Smooth muscle cell (in vitro differentiated cells): ENCODE data around the gene PRDM1. TPM values are rescaled to one million over a fixed set of nuclear protein-coding genes. Genes with fewer than 3 reads are reported as not detected.

Experiments
- DNase-seq: peaks from one replicate; lab custom pipeline; 2025; ENCODE audit not compliant: unreplicated experiment; lab: John Stamatoyannopoulos, UW
- H2AFZ ChIP-seq: fragments of 200-600 bp; sonication (generic); 2 replicates; pipeline ENCODE4 v1.6.0; 2016; ENCODE audit warnings: antibody characterized with exemption, low read depth, mild to moderate bottlenecking
- H3F3A ChIP-seq: fragments of 200-600 bp; sonication (generic); 2 replicates; pipeline ENCODE4 v1.6.0; 2017; ENCODE audit warnings: antibody characterized with exemption, low read depth
- H3K27ac ChIP-seq: fragments of 200-600 bp; sonication (generic); 2 replicates; pipeline ENCODE4 v1.5.1; 2016; ENCODE audit warnings: low read depth, mild to moderate bottlenecking
- H3K27me3 ChIP-seq: fragments of 200-600 bp; sonication (generic); 2 replicates; pipeline ENCODE4 v1.6.1; 2016; ENCODE audit warnings: low read depth, mild to moderate bottlenecking
- H3K36me3 ChIP-seq: fragments of 200-600 bp; sonication (generic); 2 replicates; pipeline ENCODE4 v1.5.1; 2016; ENCODE audit warnings: low read depth
- H3K4me1 ChIP-seq: fragments of 200-600 bp; sonication (generic); 2 replicates; pipeline ENCODE4 v1.5.1; 2016; ENCODE audit warnings: low read depth
- H3K4me2 ChIP-seq: fragments of 200-600 bp; sonication (generic); 2 replicates; pipeline ENCODE4 v1.6.0; 2016; ENCODE audit warnings: mild to moderate bottlenecking
- H3K4me3 ChIP-seq: fragments of 200-600 bp; sonication (generic); 2 replicates; pipeline ENCODE4 v1.5.1; 2016; ENCODE audit warnings: mild to moderate bottlenecking
- H3K79me2 ChIP-seq: fragments of 200-600 bp; sonication (generic); 2 replicates; pipeline ENCODE4 v1.6.0; 2016; ENCODE audit warnings: low read depth, mild to moderate bottlenecking
- H3K9ac ChIP-seq: fragments of 200-600 bp; sonication (generic); 2 replicates; pipeline ENCODE4 v1.6.0; 2016; ENCODE audit warnings: low read depth
- H3K9me3 ChIP-seq: fragments of 200-600 bp; sonication (generic); replicated peaks from 2 replicates; pipeline ENCODE4 v1.5.1; 2016; ENCODE audit warnings: low read depth
- H4K20me1 ChIP-seq: fragments of 200-600 bp; sonication (generic); 2 replicates; pipeline ENCODE4 v1.6.0; 2016; ENCODE audit warnings: low read depth
- CTCF ChIP-seq: fragments of 200-600 bp; sonication (generic); IDR thresholded peaks from 2 replicates; pipeline ENCODE4 v1.5.1; 2017; ENCODE audit warnings: borderline replicate concordance, mild to moderate bottlenecking, antibody characterized with exemption; ENCODE audit not compliant: insufficient read depth, poor library complexity, severe bottlenecking
- WGBS: methylation state at CpG from one replicate; pipeline ENCODE4 v1.1.7; 2016; ENCODE audit warnings: low lambda C conversion rate; 5-methylcytosine and 5-hydroxymethylcytosine counted together
- polyA plus RNA-seq: library from polyadenylated mRNA; unstranded; fragments of >200 nt; fragmentation: Nextera tagmentation; extraction: Ambion mirVana; gene quantifications from 2 replicates; pipeline ENCODE4 v1.2.1, GENCODE V29; 2016
- total RNA-seq: library from RNA; depleted of rRNA; stranded (reverse); fragments of >200 nt; gene quantifications from 2 replicates; pipeline ENCODE4 v1.2.3, GENCODE V29; 2014

The PRDM1 gene
- total and polyA plus RNA-seq, 2 experiments from 2014 or later, result 15.1 to 15.6 TPM

GRCh38 chr6:106077170-106077569, 9.0 kb upstream of the PRDM1 start:
- DNase-seq, result no peak
- Histone ChIP-seq H3K4me1 (peaks cover 11% of the 10 kb centered on the region), H3K27me3 (peaks cover 25% of the 10 kb centered on the region), H4K20me1 (no peaks in the 10 kb centered on the region), H2AFZ (no peak overlapping the region), H3K9me3 (no peaks in the 10 kb centered on the region), H3F3A (no peaks in the 10 kb centered on the region), H3K36me3 (no peaks in the 10 kb centered on the region), H3K4me2 (no peak overlapping the region), H3K27ac (no peak overlapping the region), H3K79me2 (no peaks in the 10 kb centered on the region), H3K9ac (no peak overlapping the region), H3K4me3 (no peak overlapping the region)
- WGBS, result 93% methylated on average over 3 of the region's 3 CpGs
- TF ChIP-seq CTCF, result no peak

- no peak overlapping the region for H3K27ac ChIP-seq
- H3K79me2 ChIP-seq, result no peaks in the 10 kb centered on the region
- no peak overlapping the region for H2AFZ ChIP-seq
- H3F3A ChIP-seq, result no peaks in the 10 kb centered on the region
- H3K4me3 ChIP-seq, result no peak overlapping the region
- H3K4me2 ChIP-seq, result no peak overlapping the region
- 66% methylated on average over 5 of the region's 5 CpGs for WGBS
- no peaks in the 10 kb centered on the region for H3K36me3 ChIP-seq
- no peak for TF ChIP-seq CTCF
- peaks cover 18% of the 10 kb centered on the region for H3K27me3 ChIP-seq
- no peaks in the 10 kb centered on the region for H4K20me1 ChIP-seq
- H3K9ac ChIP-seq, result no peak overlapping the region
- H3K9me3 ChIP-seq, result no peaks in the 10 kb centered on the region
- DNase-seq, result no peak
- peaks cover 11% of the 10 kb centered on the region for H3K4me1 ChIP-seq
Observed at GRCh38 chr6:106077881-106078280, 8.3 kb upstream of the PRDM1 start.

GRCh38 chr6:106079961-106080762, 6.0 kb upstream of the PRDM1 start:
- H2AFZ ChIP-seq, result no peak overlapping the region
- no peaks in the 10 kb centered on the region for H3K9me3 ChIP-seq
- H3K79me2 ChIP-seq, result no peaks in the 10 kb centered on the region
- H3K36me3 ChIP-seq, result no peaks in the 10 kb centered on the region
- H3K27me3 ChIP-seq, result peaks cover 18% of the 10 kb centered on the region
- DNase-seq, result no peak
- H3F3A ChIP-seq, result peaks cover 9% of the 10 kb centered on the region
- H4K20me1 ChIP-seq, result no peaks in the 10 kb centered on the region
- H3K27ac ChIP-seq, result no peak overlapping the region
- no peak for TF ChIP-seq CTCF
- H3K4me1 ChIP-seq, result peaks cover 31% of the 10 kb centered on the region
- no peak overlapping the region for H3K9ac ChIP-seq
- H3K4me3 ChIP-seq, result no peak overlapping the region
- WGBS, result 92% methylated on average over 8 of the region's 8 CpGs
- no peak overlapping the region for H3K4me2 ChIP-seq

GRCh38 chr6:106080763-106081095, 5.4 kb upstream of the PRDM1 start:
- peaks cover 18% of the 10 kb centered on the region for H3K27me3 ChIP-seq
- no peak overlapping the region for H3K27ac ChIP-seq
- H3K4me1 ChIP-seq, result peaks cover 36% of the 10 kb centered on the region
- no peak overlapping the region for H3K4me2 ChIP-seq
- no peaks in the 10 kb centered on the region for H4K20me1 ChIP-seq
- no peak for TF ChIP-seq CTCF
- no peak overlapping the region for H3K9ac ChIP-seq
- peaks cover 9% of the 10 kb centered on the region for H3F3A ChIP-seq
- H3K79me2 ChIP-seq, result no peaks in the 10 kb centered on the region
- no peaks in the 10 kb centered on the region for H3K36me3 ChIP-seq
- 74% methylated on average over 3 of the region's 3 CpGs for WGBS
- no peak overlapping the region for H3K4me3 ChIP-seq
- H2AFZ ChIP-seq, result no peak overlapping the region
- no peaks in the 10 kb centered on the region for H3K9me3 ChIP-seq
- DNase-seq, result no peak
